GM18519 (cell line): ENCODE results near the gene PAX3.
A peak's percentile ranks its signal among the peaks of the same experiment; 100 is the strongest.

Experiments used
- ATAC-seq: cut with Tn5 transposase; IDR thresholded peaks from one replicate; pipeline ENCODE4 v1.9.1; 2021; ENCODE audit warnings: mild to moderate bottlenecking, moderate library complexity; ENCODE audit not compliant: unreplicated experiment, low FRiP score

The PAX3 gene

GRCh38 chr2:222298311-222299150 is at the start of gene PAX3:
TSS of gene PAX3 (minus strand) at chr2:222298998. CDS start at chr2:222298615, 383 bp downstream.
- no peak for ATAC-seq

GRCh38 chr2:222341331-222341730 is 42.5 kb upstream of the PAX3 start:
- ATAC-seq, result no peak

GRCh38 chr2:222338374-222338773 is 39.6 kb upstream of the PAX3 start:
- ATAC-seq, result no peak

GRCh38 chr2:222336931-222337330 is 38.1 kb upstream of the PAX3 start:
- no peak for ATAC-seq

GRCh38 chr2:222336442-222336841 is 37.6 kb upstream of the PAX3 start:
- ATAC-seq, result no peak

GRCh38 chr2:222334914-222335313 is 36.1 kb upstream of the PAX3 start:
- no peak for ATAC-seq

- no peak for ATAC-seq
These were observed 34.6 kb upstream of the PAX3 start for GRCh38 chr2:222333397-222333796.

GRCh38 chr2:222332116-222332515 is 33.3 kb upstream of the PAX3 start:
- ATAC-seq, result no peak

GRCh38 chr2:222330910-222331309 is 32.1 kb upstream of the PAX3 start:
- no peak for ATAC-seq

GRCh38 chr2:222322236-222322635 is 23.4 kb upstream of the PAX3 start:
- ATAC-seq, result peak; percentile 19

GRCh38 chr2:222320436-222321395 is 21.9 kb upstream of the PAX3 start:
- ATAC-seq, result no peak

- ATAC-seq, result peak; percentile 31
These were observed 21.0 kb upstream of the PAX3 start for GRCh38 chr2:222319586-222320435.

- ATAC-seq, result peak; percentile 37
These were observed 20.2 kb upstream of the PAX3 start for GRCh38 chr2:222318712-222319585.

GRCh38 chr2:222318026-222318711 is 19.4 kb upstream of the PAX3 start:
- ATAC-seq, result peak; percentile 35

GRCh38 chr2:222315443-222316121 is 16.8 kb upstream of the PAX3 start:
- no peak for ATAC-seq

- no peak for ATAC-seq
These were observed 15.0 kb upstream of the PAX3 start for GRCh38 chr2:222313816-222314215.

GRCh38 chr2:222311978-222312738 is 13.4 kb upstream of the PAX3 start:
- ATAC-seq, result no peak
